Measurements from ENCODE around the gene PCDHGA9. TPM values are rescaled to one million over a fixed set of nuclear protein-coding genes. Genes with fewer than 3 reads are reported as not detected.
A peak's percentile ranks its signal among the peaks of the same experiment; 100 is the strongest.
"Not testable (repeated sequence)": the region's sequence is repeated elsewhere in the genome, so short reads cannot be mapped to it uniquely, and the experiment has no call there.

The PCDHGA9 gene
- total and polyA plus RNA-seq, 3 experiments from 2014 or later: 0.09 TPM; not detected in 2

- Mint-ChIP-seq H3K36me3 (peaks cover 2 to 20% (median 3%) of the 10 kb centered on the region in 3 donors), H3K27ac (no peak overlapping the region), H3K4me1 (no peaks in the 10 kb centered on the region), H3K27me3 (peaks cover 63 to 72% of the 10 kb centered on the region in 2 donors), H3K9me3 (peaks cover 36 to 76% (median 66%) of the 10 kb centered on the region in 5 donors), H3K4me3 (no peak overlapping the region)
- H3K27me3 ChIP-seq (ENCODE audit: insufficient read depth, low read length, poor library complexity, severe bottlenecking): peaks cover 21% of the 10 kb centered on the region
- DNase-seq: no peak
- H3K4me1 ChIP-seq (ENCODE audit: insufficient read depth, low read length): no peaks in the 10 kb centered on the region
- H3K9me3 ChIP-seq (ENCODE audit: low read length): no peaks in the 10 kb centered on the region
- no peaks in the 10 kb centered on the region for H3K36me3 ChIP-seq (ENCODE audit: insufficient read depth, low read length)
- no peak overlapping the region for H3K27ac ChIP-seq (ENCODE audit: low read depth, low read length)
- ChIA-PET CTCF (no interaction called here), POLR2A (no interaction called here)
- H3K4me3 ChIP-seq (ENCODE audit: low read length): no peak overlapping the region
Observed at GRCh38 chr5:141389153-141390042, 13.2 kb upstream of the PCDHGA9 start.

DNA sequence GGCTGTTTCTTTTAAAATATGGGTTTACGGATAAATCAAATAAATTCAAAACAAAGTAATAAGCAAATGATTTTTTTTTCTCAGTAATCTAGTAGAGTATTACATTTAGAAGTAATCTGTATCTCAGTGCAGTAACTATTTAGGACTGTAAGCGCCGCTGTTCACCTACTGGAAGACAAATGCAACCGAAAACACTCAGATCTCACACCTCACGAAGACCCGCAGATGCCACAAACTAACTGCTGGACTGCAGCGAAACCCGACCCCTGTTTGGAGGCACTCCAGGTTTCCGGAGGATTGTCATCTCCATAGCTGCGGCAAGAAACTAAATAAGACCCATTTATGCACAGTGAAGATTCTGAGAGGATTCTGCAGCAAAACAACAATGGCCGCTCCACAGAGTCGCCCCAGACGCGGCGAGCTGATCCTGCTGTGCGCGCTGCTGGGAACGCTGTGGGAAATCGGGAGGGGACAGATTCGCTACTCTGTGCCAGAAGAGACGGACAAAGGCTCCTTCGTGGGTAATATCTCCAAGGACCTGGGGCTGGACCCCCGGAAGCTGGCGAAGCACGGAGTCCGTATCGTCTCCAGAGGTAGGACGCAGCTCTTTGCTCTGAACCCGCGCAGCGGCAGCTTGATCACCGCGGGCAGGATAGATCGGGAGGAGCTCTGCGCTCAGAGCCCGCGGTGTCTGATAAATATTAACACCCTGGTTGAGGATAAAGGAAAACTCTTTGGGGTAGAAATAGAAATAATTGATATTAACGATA lies 10.0 kb upstream of the PCDHGA9 start, which contains the start of gene PCDHGA8:
TSS of gene PCDHGA8 (plus strand) at position 205 of the 770 bp plus-strand sequence. CDS start at position 386, 181 bp downstream.
- Histone ChIP-seq H3K27me3 (ENCODE audit: insufficient read depth, low read length, poor library complexity, severe bottlenecking) (peaks cover 22% of the 10 kb centered on the region), H3K4me3 (ENCODE audit: low read length) (no peak within 1 kb of the TSS), H3K27ac (ENCODE audit: low read depth, low read length) (no peak within 1 kb of the TSS), H3K36me3 (ENCODE audit: insufficient read depth, low read length) (no peaks in the 10 kb centered on the region), H3K9me3 (ENCODE audit: low read length) (no peaks in the 10 kb centered on the region), H3K4me1 (ENCODE audit: insufficient read depth, low read length) (no peaks in the 10 kb centered on the region)
- H3K27me3 Mint-ChIP-seq: peaks cover 61 to 64% of the 10 kb centered on the region in 2 donors
- ChIA-PET CTCF (no interaction called here), POLR2A (no interaction called here)
- peaks cover 2 to 20% (median 2%) of the 10 kb centered on the region in 3 donors for H3K36me3 Mint-ChIP-seq
- H3K9me3 Mint-ChIP-seq: peaks cover 29 to 66% (median 59%) of the 10 kb centered on the region in 5 donors
- no peak for DNase-seq
- H3K27ac Mint-ChIP-seq: no peak within 1 kb of the TSS
- no peaks in the 10 kb centered on the region for H3K4me1 Mint-ChIP-seq
- peak within 1 kb of the TSS in 1 of 7 donors; percentile 23 for H3K4me3 Mint-ChIP-seq

- H3K27me3 ChIP-seq (ENCODE audit: insufficient read depth, low read length, poor library complexity, severe bottlenecking): peaks cover 22% of the 10 kb centered on the region
- CTCF ChIA-PET: no interaction called here
Observed at GRCh38 chr5:141393267-141393666, 9.3 kb upstream of the PCDHGA9 start.

DNA sequence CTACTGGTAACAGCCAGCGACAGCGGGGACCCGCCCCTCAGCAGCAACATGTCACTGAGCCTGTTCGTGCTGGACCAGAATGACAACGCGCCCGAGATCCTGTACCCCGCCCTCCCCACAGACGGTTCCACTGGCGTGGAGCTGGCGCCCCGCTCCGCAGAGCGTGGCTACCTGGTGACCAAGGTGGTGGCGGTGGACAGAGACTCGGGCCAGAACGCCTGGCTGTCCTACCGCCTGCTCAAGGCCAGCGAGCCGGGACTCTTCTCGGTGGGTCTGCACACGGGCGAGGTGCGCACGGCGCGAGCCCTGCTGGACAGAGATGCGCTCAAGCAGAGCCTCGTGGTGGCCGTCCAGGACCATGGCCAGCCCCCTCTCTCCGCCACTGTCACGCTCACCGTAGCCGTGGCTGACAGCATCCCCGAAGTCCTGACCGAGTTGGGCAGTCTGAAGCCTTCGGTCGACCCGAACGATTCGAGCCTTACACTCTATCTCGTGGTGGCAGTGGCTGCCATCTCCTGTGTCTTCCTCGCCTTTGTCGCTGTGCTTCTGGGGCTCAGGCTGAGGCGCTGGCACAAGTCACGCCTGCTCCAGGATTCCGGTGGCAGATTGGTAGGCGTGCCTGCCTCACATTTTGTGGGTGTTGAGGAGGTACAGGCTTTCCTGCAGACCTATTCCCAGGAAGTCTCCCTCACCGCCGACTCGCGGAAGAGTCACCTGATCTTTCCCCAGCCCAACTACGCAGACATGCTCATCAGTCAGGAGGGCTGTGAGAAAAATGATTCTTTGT lies 8.0 kb upstream of the PCDHGA9 start:
- CTCF ChIA-PET; POLR2A ChIA-PET; H3K4me1 Mint-ChIP-seq; H3K4me3 Mint-ChIP-seq; H3K4me3 ChIP-seq (ENCODE audit: low read length); H3K27ac ChIP-seq (ENCODE audit: low read depth, low read length); H3K36me3 ChIP-seq (ENCODE audit: insufficient read depth, low read length); H3K9me3 ChIP-seq (ENCODE audit: low read length); DNase-seq; H3K4me1 ChIP-seq (ENCODE audit: insufficient read depth, low read length): not testable (repeated sequence)
- peak overlapping the region in 1 of 8 donors; percentile 89 for H3K27ac Mint-ChIP-seq
- H3K36me3 Mint-ChIP-seq: peaks cover 2 to 15% (median 2%) of the 10 kb centered on the region in 3 donors
- H3K9me3 Mint-ChIP-seq: peaks cover 20 to 65% (median 56%) of the 10 kb centered on the region in 5 donors
- peaks cover 22% of the 10 kb centered on the region for H3K27me3 ChIP-seq (ENCODE audit: insufficient read depth, low read length, poor library complexity, severe bottlenecking)
- H3K27me3 Mint-ChIP-seq: peaks cover 59 to 61% of the 10 kb centered on the region in 2 donors

More at GRCh38 chr5:141393267-141393666, 9.3 kb upstream of the PCDHGA9 start:
- POLR2A ChIA-PET: no interaction called here
- H3K27me3 Mint-ChIP-seq: peaks cover 59 to 62% of the 10 kb centered on the region in 2 donors
- H3K4me1 Mint-ChIP-seq: no peaks in the 10 kb centered on the region
- no peaks in the 10 kb centered on the region for H3K36me3 ChIP-seq (ENCODE audit: insufficient read depth, low read length)
- H3K27ac Mint-ChIP-seq: no peak overlapping the region
- H3K27ac ChIP-seq (ENCODE audit: low read depth, low read length): no peak overlapping the region
- no peaks in the 10 kb centered on the region for H3K9me3 ChIP-seq (ENCODE audit: low read length)
- DNase-seq: no peak
- no peak overlapping the region for H3K4me3 Mint-ChIP-seq
- H3K9me3 Mint-ChIP-seq: peaks cover 28 to 64% (median 58%) of the 10 kb centered on the region in 5 donors
- H3K36me3 Mint-ChIP-seq: peaks cover 2 to 20% (median 2%) of the 10 kb centered on the region in 3 donors
- H3K4me1 ChIP-seq (ENCODE audit: insufficient read depth, low read length): no peaks in the 10 kb centered on the region
- H3K4me3 ChIP-seq (ENCODE audit: low read length): no peak overlapping the region

DNA sequence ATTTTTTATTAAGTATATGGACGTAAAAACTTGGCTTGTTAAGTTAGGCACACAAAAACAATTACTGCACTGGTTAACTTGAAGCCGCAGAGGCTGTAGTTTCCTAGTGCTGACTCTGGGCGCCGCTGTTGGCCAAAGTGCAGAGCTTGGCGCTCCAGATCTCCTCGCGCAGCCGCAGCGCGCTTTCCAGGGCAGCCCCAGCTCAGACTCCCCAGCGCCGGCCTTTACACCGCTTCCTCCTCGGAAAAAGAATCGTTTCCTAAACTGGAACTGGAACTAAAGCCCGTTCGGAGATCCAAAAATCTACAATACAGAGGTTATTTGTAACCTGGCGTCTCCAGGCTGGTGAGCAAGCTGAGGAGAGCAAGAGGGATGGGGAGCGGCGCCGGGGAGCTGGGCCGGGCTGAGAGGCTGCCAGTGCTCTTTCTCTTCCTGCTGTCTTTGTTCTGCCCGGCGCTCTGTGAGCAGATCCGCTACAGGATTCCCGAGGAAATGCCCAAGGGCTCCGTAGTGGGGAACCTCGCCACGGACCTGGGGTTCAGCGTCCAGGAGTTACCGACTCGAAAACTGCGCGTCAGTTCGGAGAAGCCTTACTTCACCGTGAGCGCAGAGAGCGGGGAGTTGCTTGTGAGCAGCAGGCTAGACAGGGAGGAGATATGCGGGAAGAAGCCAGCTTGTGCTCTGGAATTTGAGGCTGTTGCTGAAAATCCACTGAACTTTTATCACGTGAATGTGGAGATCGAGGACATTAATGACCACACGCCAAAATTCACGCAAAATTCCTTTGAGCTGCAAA lies 4.6 kb upstream of the PCDHGA9 start, which contains the start of gene PCDHGB5:
TSS of gene PCDHGB5 (plus strand) at position 192 of the 796 bp plus-strand sequence. CDS start at position 373, 181 bp downstream.
- H3K4me1 ChIP-seq (ENCODE audit: insufficient read depth, low read length); H3K4me1 Mint-ChIP-seq; H3K9me3 ChIP-seq (ENCODE audit: low read length); POLR2A ChIA-PET; H3K36me3 ChIP-seq (ENCODE audit: insufficient read depth, low read length); DNase-seq; H3K4me3 ChIP-seq (ENCODE audit: low read length); H3K27ac Mint-ChIP-seq; H3K27ac ChIP-seq (ENCODE audit: low read depth, low read length): not testable (repeated sequence)
- peaks cover 18 to 57% (median 52%) of the 10 kb centered on the region in 5 donors for H3K9me3 Mint-ChIP-seq
- H3K36me3 Mint-ChIP-seq: peaks cover 0 to 13% (median 3%) of the 10 kb centered on the region in 3 donors
- CTCF ChIA-PET: interaction anchor here (0.8 to 1.8 kb wide), 3 partner anchors 15 to 166 kb away, joined by 3 to 7 read pairs (median 3); partner anchors contain the start of genes PCDHGA10 and PCDHGB3
- H3K27me3 Mint-ChIP-seq: peaks cover 55 to 56% of the 10 kb centered on the region in 2 donors
- peaks cover 24% of the 10 kb centered on the region for H3K27me3 ChIP-seq (ENCODE audit: insufficient read depth, low read length, poor library complexity, severe bottlenecking)
- peak within 1 kb of the TSS in 4 of 7 donors; percentile 5 to 54 (median 40) for H3K4me3 Mint-ChIP-seq

DNA sequence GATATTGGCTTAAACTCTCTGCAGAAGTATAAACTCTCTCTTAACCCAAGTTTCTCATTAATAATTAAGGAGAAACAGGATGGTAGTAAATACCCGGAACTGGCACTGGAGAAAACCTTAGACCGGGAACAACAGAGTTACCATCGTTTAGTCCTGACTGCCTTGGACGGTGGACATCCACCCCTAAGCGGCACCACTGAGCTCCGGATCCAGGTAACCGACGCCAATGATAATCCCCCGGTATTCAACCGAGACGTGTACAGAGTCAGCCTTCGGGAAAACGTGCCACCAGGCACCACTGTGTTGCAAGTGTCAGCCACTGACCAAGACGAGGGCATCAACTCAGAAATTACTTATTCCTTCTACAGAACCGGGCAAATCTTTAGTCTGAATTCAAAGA lies 4.0 kb upstream of the PCDHGA9 start:
- Mint-ChIP-seq H3K27me3 (peaks cover 56 to 59% of the 10 kb centered on the region in 2 donors), H3K36me3 (peaks cover 0 to 11% (median 3%) of the 10 kb centered on the region in 3 donors), H3K27ac (no peak overlapping the region), H3K9me3 (peaks cover 17 to 55% (median 52%) of the 10 kb centered on the region in 5 donors), H3K4me1 (no peaks in the 10 kb centered on the region), H3K4me3 (no peak overlapping the region)
- Histone ChIP-seq H3K27ac (ENCODE audit: low read depth, low read length) (no peak overlapping the region), H3K4me3 (ENCODE audit: low read length) (no peak overlapping the region), H3K9me3 (ENCODE audit: low read length) (no peaks in the 10 kb centered on the region), H3K4me1 (ENCODE audit: insufficient read depth, low read length) (no peaks in the 10 kb centered on the region), H3K27me3 (ENCODE audit: insufficient read depth, low read length, poor library complexity, severe bottlenecking) (peaks cover 21% of the 10 kb centered on the region), H3K36me3 (ENCODE audit: insufficient read depth, low read length) (no peaks in the 10 kb centered on the region)
- ChIA-PET POLR2A (no interaction called here), CTCF (interaction anchor here (0.8 to 1.8 kb wide), 2 partner anchors 14 to 165 kb away, joined by 3 to 7 read pairs; partner anchors contain the start of gene PCDHGA10)
- DNase-seq: no peak

Data from CD8-positive, alpha-beta memory T cell (primary cell).